Stimulated activated CD8-positive, alpha-beta memory T cell treated with anti-CD3 and anti-CD28 coated beads, Interleukin-4, amount 100 ng/mL, for 24 hours (primary cell): ENCODE results near the gene TMEM132C.
"Not testable (repeated sequence)": the region's sequence is repeated elsewhere in the genome, so short reads cannot be mapped to it uniquely, and the experiment has no call there.

Experiments used
- DNase-seq: peaks from one replicate; pipeline ENCODE4 v3.0.0-alpha.2; 2020; ENCODE audit warnings: low read depth

TMEM132C gene

DNA sequence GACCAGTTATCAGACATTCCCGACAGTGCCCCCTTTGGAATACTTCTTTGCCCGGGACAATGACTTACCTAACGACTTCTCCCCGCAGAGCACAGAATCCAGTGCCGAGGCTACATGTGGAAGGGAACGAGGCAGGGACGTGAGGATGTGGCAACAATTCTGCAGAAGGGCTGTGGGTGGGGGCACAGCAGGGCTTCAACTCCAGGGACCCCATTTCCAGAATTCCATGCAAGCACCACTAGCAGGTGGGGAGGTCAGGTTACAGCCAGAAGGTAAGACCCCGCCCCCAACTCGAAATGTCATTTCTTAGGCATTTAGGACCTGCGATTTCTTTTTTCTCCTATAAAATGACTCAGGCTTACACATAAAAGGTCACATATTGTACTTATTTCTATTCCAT, 207.9 kb downstream of the TMEM132C start:
- no peak for DNase-seq

DNA sequence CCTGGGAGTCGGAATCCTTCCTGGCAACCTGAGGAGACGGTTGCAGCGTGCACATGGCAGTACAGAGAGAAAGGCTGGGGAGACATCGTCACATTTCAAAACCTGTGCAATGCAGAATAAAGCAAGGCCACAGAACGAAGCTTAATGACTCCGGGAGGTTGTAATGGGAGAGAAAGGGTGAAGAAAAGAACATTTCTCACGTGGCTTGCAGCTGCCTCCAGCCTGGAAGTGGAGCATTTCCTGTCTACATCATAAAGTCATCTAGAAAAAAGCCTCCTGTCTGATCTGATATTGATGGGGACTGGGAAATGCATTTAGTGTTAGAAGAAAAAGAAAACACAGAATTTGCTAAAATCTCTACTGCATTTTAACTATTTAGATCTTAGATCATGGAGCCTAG, 209.3 kb downstream of the TMEM132C start:
- no peak for DNase-seq

DNA sequence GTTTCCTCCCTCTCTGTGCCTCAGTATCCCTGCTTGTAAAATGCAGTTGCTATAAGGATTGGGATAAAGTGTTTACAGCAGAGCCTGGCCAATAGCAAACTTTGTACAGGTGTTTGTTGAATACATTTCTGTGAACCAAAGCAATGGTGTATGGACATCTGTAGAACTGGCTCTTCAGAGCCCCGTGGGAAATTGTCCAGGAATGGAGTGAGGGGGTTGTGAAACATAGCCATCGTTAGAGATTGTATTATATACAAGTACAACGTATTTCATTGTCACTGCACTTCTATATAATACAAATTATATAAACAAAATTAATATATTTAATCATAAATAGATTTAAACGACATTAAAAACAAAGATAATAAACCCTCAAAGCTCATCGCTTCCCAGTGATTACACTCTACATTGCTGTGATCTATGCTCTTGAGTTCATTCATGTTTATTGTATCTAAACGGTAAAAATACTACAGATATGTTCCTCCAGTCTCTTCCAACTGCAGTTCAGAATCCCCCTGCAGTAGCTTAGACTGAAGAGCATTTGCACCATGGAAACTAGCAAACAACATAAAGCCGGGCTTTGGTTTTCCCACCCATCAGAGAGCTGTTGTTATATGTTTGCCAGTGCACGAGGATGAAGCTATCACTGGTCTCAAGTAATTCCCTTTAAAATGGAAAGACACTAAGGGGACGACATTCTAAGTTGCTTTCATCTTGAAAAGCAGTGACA, 216.7 kb downstream of the TMEM132C start:
- no peak for DNase-seq

DNA sequence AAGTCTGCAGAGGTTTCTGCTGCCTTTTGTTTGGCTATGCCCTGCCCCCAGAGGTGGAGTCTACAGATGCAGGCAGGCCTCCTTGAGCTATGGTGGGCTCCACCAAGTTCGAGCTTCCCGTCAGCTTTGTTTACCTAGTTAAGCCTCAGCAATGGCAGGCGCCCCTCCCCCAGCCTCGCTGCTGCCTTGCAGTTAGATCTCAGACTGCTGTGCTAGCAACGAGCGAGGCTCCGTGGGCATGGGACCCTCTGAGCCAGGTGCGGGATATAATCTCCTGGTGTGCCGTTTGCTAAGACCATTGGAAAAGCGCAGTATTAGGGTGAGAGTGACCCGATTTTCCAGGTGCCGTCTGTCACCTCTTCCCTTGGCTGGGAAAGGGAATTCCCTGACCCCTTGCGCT, 230.4 kb downstream of the TMEM132C start:
- DNase-seq = not testable (repeated sequence)

DNA sequence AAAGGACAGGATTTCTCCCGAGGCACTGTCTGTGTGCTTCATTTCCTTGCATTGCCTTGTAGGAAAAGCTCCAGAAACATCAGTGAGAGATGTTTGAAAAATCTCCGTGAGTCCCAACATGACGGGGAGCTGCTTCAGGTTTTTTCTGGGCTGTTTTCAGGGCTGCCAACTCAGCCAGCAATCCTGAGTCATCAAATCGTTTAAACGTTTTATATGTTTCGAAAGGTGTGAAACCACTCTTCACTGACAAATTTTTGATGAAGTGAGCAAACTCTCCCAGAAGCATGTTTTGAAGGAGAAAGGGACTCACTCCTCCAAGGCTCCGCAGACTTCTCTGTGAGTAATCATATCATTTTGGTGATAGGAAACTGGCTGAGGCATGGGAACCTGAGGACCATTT, 240.5 kb downstream of the TMEM132C start:
- DNase-seq = no peak

DNA sequence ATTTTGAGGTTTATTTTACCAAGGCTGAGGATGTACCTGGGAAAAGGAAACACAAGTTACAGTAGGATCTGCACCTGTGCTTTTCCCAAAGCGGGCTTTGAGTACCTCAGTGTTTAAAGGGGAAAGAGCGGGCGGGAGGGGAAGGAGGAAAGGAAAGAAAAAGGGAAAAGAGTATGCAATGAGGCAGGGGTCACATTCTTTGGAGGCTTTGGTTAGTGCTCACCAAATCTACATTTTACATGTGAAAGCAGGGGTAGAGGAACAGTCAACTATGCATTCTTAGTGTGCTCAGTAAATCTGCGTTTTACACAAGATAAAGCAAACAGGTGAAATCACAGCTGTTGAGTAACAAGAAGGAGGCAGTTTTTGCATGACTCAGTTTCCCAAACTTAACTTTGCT, 242.2 kb downstream of the TMEM132C start:
- no peak for DNase-seq

DNA sequence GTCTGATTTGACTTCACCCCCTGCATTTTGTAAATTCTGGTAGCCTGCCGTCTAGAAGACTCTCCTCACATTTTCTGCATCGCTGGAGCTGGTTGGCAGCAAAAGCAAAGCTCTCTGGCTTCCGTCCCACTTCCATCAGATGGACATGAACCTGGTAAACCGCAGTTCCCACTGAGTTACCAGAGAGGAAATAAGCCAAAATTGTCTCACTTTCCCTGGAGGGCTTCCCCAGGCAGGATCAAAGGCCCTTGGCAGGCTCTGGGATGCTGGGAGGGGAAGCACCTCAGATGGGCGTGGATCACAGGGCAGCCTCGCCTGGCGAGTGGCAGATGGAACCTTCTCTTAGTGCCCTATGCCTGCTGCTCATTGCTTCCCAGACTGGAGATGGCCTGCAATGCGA, 243.5 kb downstream of the TMEM132C start:
- DNase-seq = no peak

DNA sequence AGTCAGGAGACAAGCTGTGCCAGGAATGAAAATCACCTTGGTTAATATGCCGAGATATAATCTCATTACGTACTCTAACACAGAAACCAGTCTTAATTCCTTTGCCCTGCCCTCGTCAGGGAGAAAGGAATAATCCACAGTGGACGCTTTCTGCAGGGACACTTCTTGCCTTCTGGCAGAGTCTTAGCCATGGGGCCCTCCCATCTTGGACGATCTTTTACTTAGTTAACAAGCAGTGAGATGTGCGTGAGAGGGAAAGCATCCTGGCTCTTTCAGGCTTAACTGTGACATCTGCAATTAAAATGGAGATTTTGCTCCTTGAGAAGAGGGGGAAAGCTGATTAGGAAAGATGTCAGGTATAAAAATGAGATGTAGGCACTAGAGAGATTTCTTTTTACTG, 246.4 kb downstream of the TMEM132C start:
- no peak for DNase-seq

DNA sequence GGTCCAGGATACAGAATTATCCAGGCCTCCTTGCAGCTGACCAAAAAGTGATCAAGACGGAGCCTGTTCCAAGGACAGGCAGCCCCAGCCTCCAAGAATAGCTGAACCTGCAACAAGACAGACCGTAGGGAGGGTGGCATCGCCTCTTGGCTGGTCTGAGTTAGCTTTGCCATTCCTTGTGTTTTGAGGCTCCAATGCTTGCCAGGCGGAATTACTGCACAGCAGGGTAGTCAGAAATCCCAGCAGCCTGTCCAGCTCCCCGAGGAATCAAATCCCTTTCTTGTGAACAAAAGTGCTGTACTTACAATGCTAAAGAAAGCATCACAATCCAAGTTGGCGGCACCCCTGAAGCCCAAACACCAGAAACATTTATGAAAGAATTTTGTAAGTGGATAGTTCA, 246.9 kb downstream of the TMEM132C start:
- DNase-seq = no peak

DNA sequence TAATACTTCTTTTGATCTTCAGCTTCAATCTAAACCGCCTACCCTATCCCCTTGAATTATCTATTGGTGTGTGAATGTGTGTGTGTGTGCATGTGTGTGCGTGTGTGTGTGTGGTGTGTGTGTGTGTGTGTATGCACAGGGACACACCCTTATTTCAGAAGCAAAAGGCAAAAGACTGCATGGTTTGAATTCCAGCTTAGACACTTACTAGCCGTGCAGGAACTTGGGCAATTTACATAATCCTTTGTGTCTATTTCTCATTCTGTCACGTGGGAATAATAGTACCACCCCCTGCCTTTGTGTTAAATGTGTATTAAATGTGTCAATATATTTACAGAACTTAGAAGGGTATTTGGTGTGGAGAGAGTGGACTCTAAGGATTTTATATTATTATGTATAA, 251.7 kb downstream of the TMEM132C start:
- no peak for DNase-seq

DNA sequence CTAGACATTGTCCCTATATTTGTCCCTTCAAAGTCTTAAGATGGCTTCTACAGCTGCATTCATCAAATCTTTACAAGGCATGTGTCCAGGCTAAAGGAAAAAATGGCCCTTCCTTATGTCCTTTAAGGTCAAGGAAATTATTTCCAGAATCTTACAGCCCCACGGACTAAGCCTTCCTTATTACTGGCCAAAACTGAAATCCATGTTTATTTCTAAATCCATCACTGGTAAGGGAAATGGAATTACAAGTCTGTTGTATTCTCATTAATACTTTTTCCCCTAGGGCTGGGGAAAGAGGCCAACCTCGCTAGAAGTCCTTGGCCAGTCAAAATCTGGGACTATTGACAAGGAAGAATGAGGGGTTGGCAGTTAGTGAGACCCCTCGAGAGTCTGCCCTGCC, 252.5 kb downstream of the TMEM132C start:
- no peak for DNase-seq

DNA sequence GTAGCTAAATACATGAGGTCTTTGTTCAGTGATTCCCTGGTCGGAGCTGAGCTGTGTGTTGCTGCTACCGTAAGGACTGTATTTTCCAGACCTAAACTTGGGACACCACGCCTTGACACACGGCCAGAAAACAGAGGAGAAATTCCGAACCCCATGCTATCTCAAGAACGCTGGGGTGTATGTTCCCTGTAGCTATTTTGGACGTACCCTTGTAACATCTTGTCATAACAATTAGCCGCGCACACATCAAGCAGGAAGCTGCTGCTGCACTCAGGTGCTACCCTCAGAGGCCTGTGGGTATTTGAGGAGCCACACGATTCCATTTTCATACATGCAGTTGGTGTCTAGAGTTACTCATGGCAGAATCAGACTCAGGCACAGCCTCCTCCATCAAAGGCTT, 255.0 kb downstream of the TMEM132C start:
- DNase-seq = no peak

DNA sequence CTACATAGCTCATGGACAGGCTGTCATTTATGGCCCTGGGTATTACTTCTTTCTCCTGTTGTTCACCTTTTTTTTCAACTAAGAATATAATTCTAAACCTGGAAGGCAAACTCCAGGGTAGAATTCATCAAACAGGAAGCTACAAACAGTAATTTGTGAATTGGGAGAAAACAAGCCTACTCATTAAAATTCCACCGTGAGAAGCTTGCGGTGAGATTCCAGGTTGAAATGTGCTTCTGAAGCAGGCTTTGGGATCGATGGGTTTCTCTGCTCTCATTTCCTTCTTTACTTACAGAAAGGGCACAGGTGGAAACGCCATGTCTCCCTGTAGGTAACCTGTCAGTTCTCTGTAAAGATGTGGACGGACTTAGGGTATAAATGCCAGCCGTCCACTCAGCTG, 257.5 kb downstream of the TMEM132C start:
- no peak for DNase-seq

DNA sequence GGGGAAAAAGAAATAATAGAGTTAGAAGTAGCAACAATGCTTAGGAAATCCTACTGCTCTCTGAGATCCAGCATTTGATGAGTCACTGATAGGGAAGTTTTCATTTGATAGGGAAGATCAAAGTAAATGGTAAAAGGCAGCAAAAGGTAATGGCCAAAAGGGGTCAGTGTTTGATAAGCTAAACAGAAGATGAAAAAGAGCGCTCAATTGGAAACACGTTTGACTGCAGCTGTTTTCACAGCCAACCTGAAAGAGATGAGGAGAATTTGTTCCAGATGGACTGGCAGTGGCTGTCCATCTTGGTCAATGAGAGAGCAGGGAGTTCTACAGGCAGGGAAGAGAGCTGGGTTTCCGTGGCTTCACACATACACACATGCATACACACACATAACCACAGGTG, 264.2 kb downstream of the TMEM132C start:
- no peak for DNase-seq

DNA sequence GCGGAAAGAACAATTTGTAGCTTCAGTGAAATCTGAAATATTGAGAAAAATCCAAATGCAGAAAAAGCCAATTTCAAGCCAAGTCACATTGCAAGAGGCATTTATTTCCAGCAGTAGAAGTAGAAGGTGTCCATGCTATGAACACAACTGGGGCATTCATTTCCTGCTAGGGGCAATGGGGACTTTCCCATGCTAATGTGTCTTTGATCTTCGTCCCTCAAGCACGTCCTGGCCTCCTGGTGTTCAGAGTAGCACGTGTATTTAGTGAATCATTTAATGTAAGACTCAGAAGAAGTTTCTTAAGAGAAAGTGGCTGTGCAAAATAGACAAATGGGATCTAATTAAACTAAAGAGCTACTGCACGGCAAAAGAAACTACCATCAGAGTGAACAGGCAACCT, 267.9 kb downstream of the TMEM132C start:
- DNase-seq = no peak

DNA sequence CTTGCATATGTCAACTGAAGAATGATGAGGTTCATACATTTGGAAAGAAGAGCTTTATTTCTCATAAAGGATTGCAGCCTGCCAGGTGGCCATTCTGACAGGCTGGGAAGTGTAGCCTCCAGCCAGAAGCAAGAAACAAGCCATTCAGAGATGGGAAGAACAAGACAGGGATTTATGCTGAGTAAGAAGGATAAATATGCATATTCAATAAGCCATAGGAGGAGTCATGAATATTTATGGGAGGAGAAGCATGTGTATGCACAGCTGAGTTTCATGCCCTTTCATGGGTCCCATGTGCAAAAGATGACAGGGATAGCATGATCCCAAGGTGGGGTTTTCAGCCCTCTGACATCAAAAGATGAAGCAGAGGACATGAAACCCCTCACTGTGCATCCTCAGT, 269.8 kb downstream of the TMEM132C start:
- no peak for DNase-seq

DNA sequence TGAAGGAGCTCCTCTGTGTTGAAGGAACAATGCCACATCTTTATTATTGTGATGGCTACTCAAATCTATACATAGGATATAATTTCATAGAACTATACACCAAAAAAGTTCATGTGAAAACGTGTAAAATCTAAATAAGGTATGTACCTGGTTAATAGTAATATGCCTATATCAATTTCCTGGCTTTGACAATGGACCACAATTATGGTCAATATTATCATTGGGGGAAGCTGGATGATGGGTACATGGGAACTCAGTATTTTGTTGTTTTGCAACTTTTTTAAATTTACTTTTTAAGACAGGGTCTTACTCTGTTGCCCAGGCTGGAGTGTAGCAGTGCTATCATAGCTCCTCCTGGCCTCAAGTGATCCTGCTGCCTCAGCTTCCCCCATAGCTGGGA, 270.7 kb downstream of the TMEM132C start:
- no peak for DNase-seq

DNA sequence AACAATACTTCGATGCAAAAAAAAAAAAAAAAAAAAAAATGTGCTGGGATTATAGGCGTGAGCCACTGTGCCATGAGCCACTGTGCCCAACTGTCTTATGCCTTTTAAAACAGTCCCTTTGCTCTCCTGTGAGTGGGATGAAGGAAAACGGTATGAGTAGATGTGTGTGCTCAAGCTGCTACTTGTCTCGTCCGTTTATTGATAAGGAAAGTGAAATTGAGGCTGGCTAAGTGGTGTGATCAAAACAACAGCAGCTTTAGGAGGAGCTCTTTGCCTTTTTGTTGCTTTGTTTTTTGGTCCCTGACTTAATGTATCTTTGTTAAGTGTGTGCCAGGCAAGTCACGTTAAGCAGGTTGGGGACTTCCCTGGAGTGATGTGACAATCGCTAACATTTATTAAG, 275.9 kb downstream of the TMEM132C start:
- DNase-seq = no peak

DNA sequence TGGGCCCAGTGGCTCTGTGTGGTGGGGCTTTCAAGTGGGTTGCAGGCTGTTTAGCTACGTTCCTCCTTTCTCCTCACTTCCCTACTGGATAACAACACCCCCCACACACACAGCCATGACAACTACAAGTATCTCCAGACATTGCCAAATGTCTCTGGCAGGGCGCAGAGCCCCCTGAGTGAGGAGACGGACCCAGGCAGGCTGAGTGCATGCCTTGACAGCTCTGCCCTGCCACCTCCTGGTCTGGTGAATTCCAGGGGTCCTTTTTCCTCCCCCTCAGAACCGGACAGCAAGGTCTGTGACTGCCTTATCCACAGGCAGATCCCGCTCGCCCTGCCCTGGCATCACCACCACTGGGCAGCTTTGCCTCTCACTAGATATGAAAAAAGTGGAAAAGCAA, 276.5 kb downstream of the TMEM132C start:
- DNase-seq = no peak

DNA sequence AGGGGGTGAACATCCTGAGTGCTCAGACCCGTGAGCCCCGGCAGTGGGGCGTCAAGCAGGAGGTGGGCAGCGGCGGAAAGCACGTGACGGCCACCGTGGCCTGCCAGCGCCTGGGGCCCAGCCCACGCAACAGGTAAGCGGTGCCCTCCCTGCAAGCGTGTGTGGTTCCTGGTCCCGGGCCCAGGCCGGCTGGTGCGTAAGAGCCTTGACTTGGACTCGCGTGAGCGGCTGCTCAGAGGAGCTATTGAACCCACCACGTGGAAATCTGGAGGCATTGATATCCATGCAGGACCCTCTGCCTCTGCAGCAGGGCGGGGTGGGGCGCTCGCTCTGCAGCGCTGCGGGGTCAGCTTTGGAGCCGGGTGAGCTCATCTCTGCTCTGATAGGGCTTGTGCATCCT, 277.0 kb downstream of the TMEM132C start:
- DNase-seq = no peak

DNA sequence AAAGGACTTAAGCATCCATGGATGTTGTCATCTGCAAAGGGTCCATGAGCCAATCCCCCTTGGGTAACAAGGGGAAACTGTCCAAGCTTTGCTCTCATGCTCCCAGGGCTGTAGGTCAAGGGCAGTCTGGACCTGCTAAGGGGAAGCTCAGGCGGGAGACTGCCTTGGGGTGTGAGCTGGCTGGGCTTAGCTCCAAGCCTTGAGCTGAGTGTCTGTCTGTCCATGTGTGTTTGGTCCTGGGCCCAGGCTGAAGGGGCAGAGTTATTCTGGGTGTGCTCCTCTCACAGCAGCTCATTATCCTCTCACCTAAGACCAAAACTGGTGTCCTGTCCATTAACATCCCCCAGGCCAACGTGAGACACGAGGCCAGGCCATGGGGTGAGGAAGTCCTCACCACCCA, 282.0 kb downstream of the TMEM132C start:
- DNase-seq = no peak

DNA sequence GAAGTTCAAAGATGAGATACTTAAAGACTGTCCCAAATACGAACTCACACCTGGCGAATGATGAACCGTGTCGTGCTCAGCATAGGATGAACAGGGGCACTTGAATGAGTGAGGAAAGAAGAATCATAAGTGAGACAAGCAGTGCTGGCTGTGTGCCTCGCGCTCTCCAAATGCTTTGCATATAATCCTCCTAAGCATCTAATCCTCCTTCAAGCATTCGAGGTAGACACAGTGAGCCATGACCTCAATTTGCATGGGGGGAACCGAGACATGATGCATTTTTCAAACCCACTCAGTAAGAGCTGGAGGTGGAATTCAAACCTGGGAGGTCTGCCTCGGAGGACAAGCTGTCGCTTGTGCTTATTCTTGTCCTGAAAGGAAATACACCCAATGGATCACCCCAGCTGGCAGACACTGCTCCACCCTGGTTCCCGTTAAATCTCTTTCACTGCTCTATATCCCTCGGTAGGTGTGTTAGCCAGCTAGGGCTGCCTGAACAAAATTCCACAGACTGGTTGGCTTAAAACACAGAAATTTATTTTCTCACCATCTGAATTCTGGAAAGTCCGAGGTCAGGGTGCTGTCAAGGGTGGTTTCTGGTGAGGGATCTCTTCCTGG, 282.7 kb downstream of the TMEM132C start:
- DNase-seq = no peak

DNA sequence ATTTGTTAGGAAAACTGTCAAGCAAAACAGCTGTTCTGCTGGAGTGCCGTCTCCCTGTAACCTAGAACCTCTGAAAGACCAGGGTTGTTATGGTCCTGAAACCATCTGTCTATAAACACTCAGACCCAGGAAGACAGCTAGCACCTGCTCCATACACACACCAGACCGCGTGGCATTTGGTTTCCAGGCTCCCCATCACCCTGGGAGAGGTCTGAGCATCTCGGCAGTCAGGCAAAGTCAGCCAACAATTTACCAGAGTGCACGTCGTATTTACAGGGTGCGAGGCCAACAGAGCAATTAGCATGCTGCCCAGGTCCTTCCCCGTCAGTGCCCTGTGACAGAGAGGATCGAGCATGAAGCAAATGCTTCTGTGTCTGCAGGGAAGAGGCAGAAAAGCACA, 284.3 kb downstream of the TMEM132C start:
- DNase-seq = no peak
